Astrocyte of the spinal cord (primary cell): ENCODE measurements around the gene SLC30A7.

ENCODE experiments used
- DNase-seq: peaks from one replicate; pipeline ENCODE4 v3.0.0; 2011; ENCODE audit warnings: low read depth, low spot score
- H3K4me3 ChIP-seq: 2 replicates; pipeline ENCODE4 v1.5.1; 2011; ENCODE audit warnings: low read depth, mild to moderate bottlenecking, low read length, moderate library complexity
- in situ Hi-C: cut with HindIII; loops from 2 replicates; pipeline ENCODE4 v1.10.0; 2017; ENCODE audit warnings: low sequenced_read_pairs
- TF ChIP-seq, protein P1 (sequence below): IDR thresholded peaks from 2 replicates; pipeline ENCODE4 v1.5.1; 2012; ENCODE audit warnings: low read depth, mild to moderate bottlenecking, low read length, inconsistent platforms

Gene SLC30A7

DNA sequence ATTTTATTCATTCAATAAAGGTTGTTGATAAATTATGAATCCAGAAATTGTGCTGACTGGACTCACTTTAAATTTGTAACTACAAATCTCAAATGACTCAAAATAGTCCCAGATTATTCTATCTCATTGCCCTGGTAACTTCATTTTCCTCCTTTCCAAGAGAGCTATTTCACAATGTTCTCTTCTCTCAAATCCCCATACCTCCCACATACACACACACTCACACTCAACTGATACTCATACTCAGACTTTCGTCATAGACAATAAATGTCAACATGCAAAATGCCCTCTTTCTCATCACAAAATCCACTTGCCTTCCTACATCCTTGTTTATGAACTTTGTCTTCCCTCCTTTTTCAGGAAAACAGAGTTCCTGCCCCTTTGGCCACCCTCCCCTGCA, 34.5 kb upstream of the SLC30A7 start:
- TF ChIP-seq, protein P1, sequence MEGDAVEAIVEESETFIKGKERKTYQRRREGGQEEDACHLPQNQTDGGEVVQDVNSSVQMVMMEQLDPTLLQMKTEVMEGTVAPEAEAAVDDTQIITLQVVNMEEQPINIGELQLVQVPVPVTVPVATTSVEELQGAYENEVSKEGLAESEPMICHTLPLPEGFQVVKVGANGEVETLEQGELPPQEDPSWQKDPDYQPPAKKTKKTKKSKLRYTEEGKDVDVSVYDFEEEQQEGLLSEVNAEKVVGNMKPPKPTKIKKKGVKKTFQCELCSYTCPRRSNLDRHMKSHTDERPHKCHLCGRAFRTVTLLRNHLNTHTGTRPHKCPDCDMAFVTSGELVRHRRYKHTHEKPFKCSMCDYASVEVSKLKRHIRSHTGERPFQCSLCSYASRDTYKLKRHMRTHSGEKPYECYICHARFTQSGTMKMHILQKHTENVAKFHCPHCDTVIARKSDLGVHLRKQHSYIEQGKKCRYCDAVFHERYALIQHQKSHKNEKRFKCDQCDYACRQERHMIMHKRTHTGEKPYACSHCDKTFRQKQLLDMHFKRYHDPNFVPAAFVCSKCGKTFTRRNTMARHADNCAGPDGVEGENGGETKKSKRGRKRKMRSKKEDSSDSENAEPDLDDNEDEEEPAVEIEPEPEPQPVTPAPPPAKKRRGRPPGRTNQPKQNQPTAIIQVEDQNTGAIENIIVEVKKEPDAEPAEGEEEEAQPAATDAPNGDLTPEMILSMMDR = no peak
- DNase-seq = no peak
- no peak overlapping the region for H3K4me3 ChIP-seq
- in situ Hi-C loops = no loop called here

DNA sequence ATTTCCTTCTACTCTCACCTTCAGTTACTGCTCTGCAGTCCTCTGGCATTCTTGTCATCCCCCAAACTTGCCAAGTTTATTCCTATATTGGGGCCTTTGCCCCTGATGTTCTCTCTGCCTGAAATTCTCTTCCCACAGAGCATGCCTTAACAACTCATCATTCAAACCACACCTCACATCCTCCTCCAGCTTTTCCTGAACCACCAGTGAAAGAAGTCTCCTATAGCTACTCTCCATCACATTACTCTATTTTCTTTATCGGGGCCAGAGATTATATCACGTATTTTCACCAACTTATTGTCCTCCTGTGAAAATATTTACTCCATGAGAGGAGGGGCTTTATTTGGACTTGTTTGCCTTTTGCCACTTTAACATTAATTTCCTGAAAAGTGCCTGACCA, 33.3 kb upstream of the SLC30A7 start:
- in situ Hi-C loops = no loop called here
- TF ChIP-seq, protein P1 = no peak
- H3K4me3 ChIP-seq = no peak overlapping the region
- DNase-seq = peak; percentile 84

GRCh38 chr1:100866041-100866900, 29.6 kb upstream of the SLC30A7 start:
- in situ Hi-C loops = no loop called here
- no peak overlapping the region for H3K4me3 ChIP-seq
- TF ChIP-seq, protein P1 = peak; percentile 48
- DNase-seq = peak; percentile 66

- no peak for DNase-seq
- TF ChIP-seq, protein P1 = no peak
- in situ Hi-C loops = no loop called here
- H3K4me3 ChIP-seq = no peak overlapping the region
These were observed 29.0 kb upstream of the SLC30A7 start for GRCh38 chr1:100866901-100867206.

GRCh38 chr1:100868364-100868995, 27.4 kb upstream of the SLC30A7 start:
- in situ Hi-C loops = no loop called here
- TF ChIP-seq, protein P1 = peak; percentile 35
- no peak overlapping the region for H3K4me3 ChIP-seq
- DNase-seq = peak; percentile 72

- no peak overlapping the region for H3K4me3 ChIP-seq
- TF ChIP-seq, protein P1 = no peak
- DNase-seq = no peak
- in situ Hi-C loops = no loop called here
These were observed 25.9 kb upstream of the SLC30A7 start for GRCh38 chr1:100869996-100870395.
